GM21526 (cell line): Measurements from ENCODE around the gene RNF13.

Source experiments
- ATAC-seq: cut with Tn5 transposase; IDR thresholded peaks from one replicate; pipeline ENCODE4 v1.9.1; 2021; ENCODE audit warnings: moderate library complexity; ENCODE audit not compliant: unreplicated experiment, low FRiP score

The RNF13 gene, protein sequence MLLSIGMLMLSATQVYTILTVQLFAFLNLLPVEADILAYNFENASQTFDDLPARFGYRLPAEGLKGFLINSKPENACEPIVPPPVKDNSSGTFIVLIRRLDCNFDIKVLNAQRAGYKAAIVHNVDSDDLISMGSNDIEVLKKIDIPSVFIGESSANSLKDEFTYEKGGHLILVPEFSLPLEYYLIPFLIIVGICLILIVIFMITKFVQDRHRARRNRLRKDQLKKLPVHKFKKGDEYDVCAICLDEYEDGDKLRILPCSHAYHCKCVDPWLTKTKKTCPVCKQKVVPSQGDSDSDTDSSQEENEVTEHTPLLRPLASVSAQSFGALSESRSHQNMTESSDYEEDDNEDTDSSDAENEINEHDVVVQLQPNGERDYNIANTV

DNA sequence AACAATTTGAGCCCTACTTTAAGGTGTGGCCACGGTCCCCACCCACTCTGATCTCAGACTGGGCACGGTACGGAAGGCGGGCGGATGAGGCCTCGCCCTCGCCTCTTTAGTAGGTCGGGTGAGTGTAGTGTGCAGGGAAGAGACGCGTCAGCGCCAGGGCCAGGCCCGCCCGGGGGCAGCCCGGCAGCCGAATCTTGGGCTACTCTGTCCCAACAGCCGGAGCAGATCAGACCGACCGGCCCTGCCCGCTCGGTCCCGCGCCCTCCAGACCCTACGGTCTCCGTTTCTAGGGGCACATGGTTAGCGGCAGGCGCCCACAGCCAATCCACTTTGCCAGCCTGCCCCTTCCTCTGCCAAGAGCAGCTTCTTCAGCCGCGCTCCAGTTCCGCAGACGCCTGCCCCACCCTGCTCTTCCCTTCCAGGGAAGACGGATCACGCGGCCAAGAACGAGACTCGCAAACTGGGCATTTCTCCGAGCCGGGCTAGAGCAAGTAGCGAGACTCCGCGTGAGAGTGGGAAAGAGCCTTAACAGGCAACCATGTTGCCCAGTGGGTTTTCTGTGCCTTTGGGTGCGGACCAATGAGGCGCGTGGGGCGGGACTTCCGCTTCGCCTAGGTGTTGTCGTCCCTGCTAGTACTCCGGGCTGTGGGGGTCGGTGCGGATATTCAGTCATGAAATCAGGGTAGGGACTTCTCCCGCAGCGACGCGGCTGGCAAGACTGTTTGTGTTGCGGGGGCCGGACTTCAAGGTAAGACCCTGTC is at the start of gene RNF13:
Gene RNF13 (plus strand): TSS at position 610 of the 761 bp plus-strand sequence. CDS start 32,812 bp downstream, outside the sequence.
- peak; percentile 92 for ATAC-seq

GRCh38 chr3:149763565-149764195 is 49.3 kb upstream of the RNF13 start:
- no peak for ATAC-seq

DNA sequence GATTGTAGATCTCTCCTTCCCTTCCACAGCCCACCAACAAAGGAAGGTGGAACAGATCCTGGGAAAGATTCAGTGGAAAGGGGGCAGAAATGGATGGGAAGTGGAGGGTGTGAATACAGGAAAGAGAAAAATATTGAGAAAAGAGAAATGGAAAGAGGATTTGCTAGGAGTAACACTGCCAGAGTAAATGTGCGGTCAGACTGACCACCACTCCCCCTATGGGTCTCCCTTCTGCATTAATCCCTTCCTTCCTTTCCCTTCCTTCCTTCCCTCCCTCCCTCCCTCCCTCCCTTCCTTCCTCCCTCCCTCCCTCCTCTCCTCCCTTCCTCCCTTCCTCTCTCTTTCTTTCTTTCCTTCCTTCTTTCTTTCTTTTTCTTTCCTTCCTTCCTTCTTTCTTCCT is 48.7 kb upstream of the RNF13 start:
- no peak for ATAC-seq

DNA sequence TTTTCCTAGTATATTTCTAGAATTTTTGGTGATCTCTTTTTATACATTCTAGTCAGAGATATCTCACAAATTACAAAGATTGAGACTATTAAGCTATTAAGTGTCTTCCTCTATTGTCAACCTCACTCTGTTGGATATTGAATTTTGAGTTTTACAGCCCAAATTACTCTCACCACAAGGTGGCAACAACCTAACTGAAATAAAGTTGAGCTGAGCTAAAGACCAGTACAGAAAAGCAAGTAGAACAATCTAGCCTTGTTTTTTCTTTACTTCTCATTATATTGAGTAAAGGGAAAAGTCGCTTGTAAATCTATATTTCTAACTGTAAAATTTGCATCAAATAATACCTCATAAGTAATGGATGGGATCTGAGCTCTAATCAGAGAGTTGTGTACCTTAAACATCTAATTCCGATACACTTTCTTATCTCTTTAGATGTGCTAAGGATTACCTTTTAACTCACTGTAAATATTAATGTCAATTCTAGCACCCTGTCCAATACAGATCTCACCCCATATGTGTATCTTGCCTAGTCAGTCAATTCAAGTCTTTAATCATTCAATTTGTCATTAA is 47.2 kb upstream of the RNF13 start:
- ATAC-seq: no peak

DNA sequence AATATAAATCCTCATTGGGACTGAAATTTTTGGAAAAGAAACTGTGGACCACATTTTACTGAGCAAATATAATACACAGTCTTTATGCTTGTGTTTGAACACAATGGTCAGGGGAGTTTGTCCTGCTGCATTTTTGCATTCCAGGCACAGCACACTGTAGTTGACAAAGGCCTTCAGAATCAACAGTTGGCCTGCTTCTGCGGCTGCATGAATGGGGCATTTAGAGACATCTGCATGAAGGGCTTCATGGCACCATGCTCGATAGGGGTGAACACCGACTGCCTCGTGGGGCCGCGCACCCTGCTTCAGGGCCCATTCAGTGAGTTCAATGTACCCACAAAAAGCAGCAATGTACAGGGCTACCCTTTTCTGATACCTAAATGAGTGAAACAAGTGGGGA is 45.3 kb upstream of the RNF13 start:
- no peak for ATAC-seq

GRCh38 chr3:149768704-149769103 is 44.3 kb upstream of the RNF13 start:
- no peak for ATAC-seq

GRCh38 chr3:149770246-149770645 is 42.8 kb upstream of the RNF13 start:
- ATAC-seq: no peak

DNA sequence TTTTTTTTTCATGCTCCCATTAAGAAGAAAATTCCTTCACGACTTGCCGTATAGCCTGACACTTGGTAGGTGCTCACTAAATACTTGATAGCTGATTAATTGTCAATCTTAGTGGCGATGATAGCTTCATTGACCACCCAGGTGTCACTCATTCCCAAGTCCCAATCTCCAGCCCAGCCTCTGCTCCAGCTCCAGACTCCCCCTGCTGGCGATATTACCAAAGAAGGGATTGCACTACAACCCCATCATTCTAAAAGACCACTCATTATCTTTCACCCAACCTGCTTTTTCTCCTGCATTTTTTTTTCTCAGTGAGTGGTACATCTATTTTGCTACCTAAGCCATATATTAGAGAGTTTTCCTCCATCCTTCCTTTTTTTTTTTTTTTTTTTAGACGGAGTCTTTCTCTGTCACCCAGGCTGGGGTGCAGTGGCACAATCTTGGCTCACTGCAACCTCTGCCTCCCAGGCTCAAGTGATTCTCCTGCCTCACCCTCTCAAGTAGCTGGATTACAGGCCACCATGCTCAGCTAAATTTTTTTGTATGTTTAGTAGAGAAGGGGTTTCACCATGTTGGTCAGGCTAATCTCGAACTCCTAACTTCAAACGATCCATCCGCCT is 41.3 kb upstream of the RNF13 start:
- no peak for ATAC-seq

- ATAC-seq: no peak
Measured at GRCh38 chr3:149772861-149773260, 40.2 kb upstream of the RNF13 start.

- ATAC-seq: no peak
Measured at GRCh38 chr3:149776170-149776569, 36.8 kb upstream of the RNF13 start.

DNA sequence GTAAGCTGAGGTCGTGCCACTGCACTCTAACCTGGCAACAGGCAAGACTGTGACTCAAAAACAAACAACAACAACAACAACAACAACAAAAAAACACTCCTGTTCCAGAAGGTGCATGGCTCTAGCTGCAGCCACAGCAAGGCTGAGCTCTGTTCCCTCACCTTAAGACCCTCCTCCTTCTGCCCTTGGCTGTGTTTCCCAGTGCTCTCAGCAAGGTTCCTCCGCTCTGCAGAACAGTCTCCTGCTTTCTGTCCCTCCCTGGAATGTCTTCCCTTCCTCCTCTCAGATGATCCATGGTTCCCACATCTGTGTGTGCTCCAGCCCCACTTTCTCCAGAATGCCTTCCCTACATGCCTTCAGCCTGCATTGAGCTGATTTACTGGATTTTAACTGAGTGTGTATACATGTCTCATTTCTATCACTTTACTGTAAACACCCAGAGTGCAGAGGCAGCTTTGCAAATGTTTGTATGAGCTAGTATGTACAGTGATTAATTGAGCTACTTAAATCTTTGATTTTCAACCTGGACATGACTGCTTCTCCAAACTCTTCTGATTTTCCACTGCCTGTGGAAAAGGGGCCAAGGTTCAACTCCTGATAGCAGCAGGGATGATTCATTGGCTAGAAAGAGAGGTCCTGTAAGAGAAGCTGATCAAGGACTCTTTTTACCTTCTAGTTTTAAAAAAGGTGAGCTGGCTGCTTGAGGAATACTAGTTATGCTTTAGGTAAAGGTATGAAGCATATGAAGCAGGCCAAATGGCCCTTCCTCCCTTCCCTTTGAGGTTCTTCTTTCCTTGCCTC is 35.4 kb upstream of the RNF13 start:
- no peak for ATAC-seq

DNA sequence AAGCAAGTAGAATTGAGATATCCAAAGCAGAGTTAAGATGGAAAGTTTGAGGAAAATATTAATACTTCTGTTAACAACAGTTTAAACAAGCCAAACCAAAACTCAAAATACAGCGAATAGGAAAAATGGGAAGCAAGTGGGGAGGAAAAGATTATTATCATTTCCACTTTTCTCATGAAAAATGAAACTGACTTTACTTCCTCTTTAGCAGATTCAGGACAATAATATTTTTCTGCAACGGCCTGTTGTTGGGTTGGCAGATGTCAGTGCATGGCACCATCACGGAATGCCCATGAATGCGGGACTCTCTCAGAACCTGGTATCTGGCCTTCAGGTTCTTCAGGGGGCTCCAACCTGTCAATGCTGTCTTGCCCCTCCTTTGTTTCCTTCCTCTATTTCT is 31.8 kb upstream of the RNF13 start:
- no peak for ATAC-seq

DNA sequence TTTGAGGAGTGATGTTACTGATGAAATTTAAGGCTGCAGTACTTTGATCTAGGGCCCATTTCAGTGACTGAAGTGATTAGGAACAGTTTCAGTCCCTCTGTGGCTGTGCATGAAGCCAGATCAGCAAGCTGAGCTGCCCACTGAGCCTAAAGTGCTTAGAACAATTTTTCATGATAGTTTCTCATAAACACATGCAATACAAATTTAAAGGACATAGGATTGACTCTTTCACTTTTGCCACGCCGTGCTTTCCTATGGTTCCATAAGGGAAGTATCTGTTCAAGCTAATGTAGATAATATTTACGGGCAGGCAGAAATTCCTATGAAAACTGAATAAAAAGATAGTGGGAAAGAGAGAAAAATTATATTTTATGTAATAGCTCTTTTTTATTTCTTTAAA is 31.3 kb upstream of the RNF13 start:
- no peak for ATAC-seq

- no peak for ATAC-seq
Measured at GRCh38 chr3:149783576-149783975, 29.4 kb upstream of the RNF13 start.

DNA sequence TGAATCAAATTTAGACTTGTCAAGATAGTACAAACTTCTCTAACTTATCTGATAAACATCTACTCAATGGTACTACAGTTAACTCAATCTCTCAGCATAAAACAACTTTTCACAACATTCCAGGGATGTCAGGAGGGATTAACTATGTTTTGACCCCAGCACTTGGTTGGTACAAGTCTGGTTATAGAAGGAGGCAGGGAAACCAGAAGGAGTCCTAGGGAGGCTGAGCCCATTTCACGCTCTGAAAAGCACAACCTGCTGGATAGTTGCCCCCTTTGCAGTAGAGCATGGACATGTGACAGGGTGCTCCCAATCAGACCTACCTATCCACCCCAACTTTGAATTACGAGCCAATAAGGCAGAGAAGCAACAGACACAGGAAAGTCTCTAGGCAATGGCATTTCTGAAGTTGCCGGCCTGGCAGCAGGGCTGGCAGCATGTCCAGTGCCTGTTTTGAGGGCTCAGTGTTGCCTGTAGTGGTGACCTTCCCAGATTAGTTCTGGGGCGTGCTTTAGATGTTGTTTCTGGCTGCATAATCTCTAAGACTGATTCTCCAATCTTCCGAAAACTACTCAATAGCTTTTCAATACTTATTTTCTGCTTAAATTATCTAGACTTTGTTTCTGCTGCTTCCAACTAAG is 28.8 kb upstream of the RNF13 start:
- no peak for ATAC-seq

DNA sequence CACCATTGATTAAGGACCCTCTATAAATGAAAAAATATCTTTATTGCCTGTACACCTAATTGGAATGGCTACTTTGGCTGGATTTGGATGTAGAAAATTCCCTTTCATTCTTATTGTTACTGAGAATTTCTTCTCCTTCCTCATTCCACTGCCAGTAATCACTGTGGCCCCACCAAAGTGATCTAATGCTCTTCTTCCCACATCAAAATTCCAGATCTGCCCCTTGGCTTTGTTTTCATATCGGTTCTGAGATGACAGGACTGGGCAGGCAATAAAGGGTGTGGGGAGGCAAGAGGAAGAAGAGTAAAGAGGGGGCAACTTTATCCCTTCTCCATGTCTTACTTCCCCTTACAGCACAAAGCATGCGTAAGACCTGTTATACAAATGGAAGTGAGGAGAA is 22.7 kb upstream of the RNF13 start:
- no peak for ATAC-seq

GRCh38 chr3:149790698-149791097 is 22.3 kb upstream of the RNF13 start:
- no peak for ATAC-seq

GRCh38 chr3:149792452-149793270 is 20.4 kb upstream of the RNF13 start, which contains the start of gene ANKUB1:
ANKUB1 (minus strand) TSS chr3:149792554; CDS start chr3:149792366, 188 bp downstream.
- no peak for ATAC-seq
